IMR-90 (cell line): ENCODE results near the gene D2HGDH.

Source experiments
- BHLHE40 ChIP-seq: fragments of 150-350 bp; IDR thresholded peaks from 2 replicates; pipeline ENCODE4 v1.6.1; 2016; ENCODE audit warnings: mild to moderate bottlenecking, low read depth, low read length
- CEBPB ChIP-seq: IDR thresholded peaks from 2 replicates; pipeline ENCODE4 v1.6.1; 2012; ENCODE audit warnings: low read depth, low read length, improper control_type of control experiment
- CTCF ChIP-seq: conservative IDR thresholded peaks from 2 replicates; pipeline ENCODE4 v1.5.1; 2012; ENCODE audit warnings: mild to moderate bottlenecking, low read depth, low read length, improper control_type of control experiment
- POLR2A ChIP-seq: IDR thresholded peaks from 2 replicates; pipeline ENCODE4 v1.6.1; 2012; ENCODE audit warnings: mild to moderate bottlenecking, low read depth, low read length
- USF2 ChIP-seq: fragments of 150-350 bp; IDR thresholded peaks from 2 replicates; pipeline ENCODE4 v1.6.1; 2017; ENCODE audit warnings: mild to moderate bottlenecking, antibody characterized with exemption, low read length, low read depth

DNA sequence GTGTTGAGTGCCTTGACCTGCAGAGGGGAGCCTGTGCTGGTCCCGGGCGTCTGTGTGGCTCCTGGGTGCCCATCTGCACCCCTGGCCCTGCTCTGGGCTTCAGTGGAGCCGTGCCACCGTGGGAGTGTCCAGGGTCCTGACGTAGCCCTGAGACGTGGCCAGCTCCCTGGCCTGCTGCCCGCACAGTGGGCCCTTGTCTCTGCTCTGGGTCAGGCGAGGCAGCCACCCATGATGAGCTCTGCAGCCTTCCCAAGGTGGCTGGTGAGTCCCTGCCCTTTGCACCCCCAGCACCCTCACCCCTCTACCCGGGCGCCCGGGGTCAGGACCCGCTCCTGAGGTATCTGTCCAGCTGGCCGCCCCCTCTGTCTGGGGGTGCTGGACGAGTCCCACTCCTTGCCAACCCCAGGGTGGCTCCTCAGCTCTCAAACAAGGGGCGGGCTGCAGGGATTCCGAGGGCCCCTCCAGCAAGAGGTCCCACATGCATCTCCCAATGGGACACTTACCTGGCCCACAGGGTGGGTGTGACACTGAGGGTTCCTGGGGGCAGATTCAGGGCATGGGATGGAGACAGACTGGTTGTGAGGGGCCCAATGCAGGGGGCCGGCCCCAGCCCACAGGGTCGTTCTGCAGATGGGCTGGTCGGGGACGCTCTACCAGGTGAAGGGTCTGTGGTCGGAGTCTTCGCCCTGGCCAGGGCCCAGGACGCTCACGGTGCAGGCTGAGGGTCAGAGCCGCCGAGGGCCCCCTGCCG lies 76.9 kb downstream of the D2HGDH start:
- TF ChIP-seq POLR2A (no peak), CTCF (no peak), CEBPB (no peak), USF2 (no peak), BHLHE40 (no peak)
